D341Med (cell line): Measurements from ENCODE around the gene VPS4B.

Source experiments
- DNase-seq: peaks from one replicate; pipeline ENCODE4 v3.0.0; 2012; ENCODE audit warnings: low spot score

The VPS4B gene

GRCh38 chr18:63430526-63430925 is 8.2 kb upstream of the VPS4B start:
- DNase-seq: no peak

GRCh38 chr18:63427558-63427957 is 5.3 kb upstream of the VPS4B start:
- no peak for DNase-seq

GRCh38 chr18:63422864-63423304 is 608 bp upstream of the VPS4B start:
- peak; percentile 82 for DNase-seq

- no peak for DNase-seq
Measured at GRCh38 chr18:63421514-63421913, 762 bp downstream of the VPS4B start.

GRCh38 chr18:63412953-63413352 is 9.3 kb downstream of the VPS4B start:
- DNase-seq: no peak

- DNase-seq: no peak
Measured at GRCh38 chr18:63410792-63411191, 11.5 kb downstream of the VPS4B start.

GRCh38 chr18:63409301-63409700 is 13.0 kb downstream of the VPS4B start:
- no peak for DNase-seq

- no peak for DNase-seq
Measured at GRCh38 chr18:63407734-63408133, 14.5 kb downstream of the VPS4B start.

- DNase-seq: no peak
Measured at GRCh38 chr18:63405986-63406385, 16.3 kb downstream of the VPS4B start.

GRCh38 chr18:63402246-63403162 is 19.8 kb downstream of the VPS4B start:
- no peak for DNase-seq

- DNase-seq: no peak
Measured at GRCh38 chr18:63399300-63399699, 23.0 kb downstream of the VPS4B start.

GRCh38 chr18:63397349-63397748 is 24.9 kb downstream of the VPS4B start:
- DNase-seq: no peak

- DNase-seq: no peak
Measured at GRCh38 chr18:63395503-63395902, 26.8 kb downstream of the VPS4B start.

- no peak for DNase-seq
Measured at GRCh38 chr18:63394954-63395353, 27.3 kb downstream of the VPS4B start.

- no peak for DNase-seq
Measured at GRCh38 chr18:63387861-63388260, 34.4 kb downstream of the VPS4B start.

- no peak for DNase-seq
Measured at GRCh38 chr18:63382843-63383242, 39.4 kb downstream of the VPS4B start.

GRCh38 chr18:63379639-63379962 is 42.7 kb downstream of the VPS4B start:
- no peak for DNase-seq

- DNase-seq: no peak
Measured at GRCh38 chr18:63378919-63379638, 43.2 kb downstream of the VPS4B start.

- DNase-seq: no peak
Measured at GRCh38 chr18:63377275-63377980, 44.8 kb downstream of the VPS4B start.

GRCh38 chr18:63376538-63376937 is 45.7 kb downstream of the VPS4B start:
- no peak for DNase-seq

- no peak for DNase-seq
Measured at GRCh38 chr18:63374540-63374939, 47.7 kb downstream of the VPS4B start.

- no peak for DNase-seq
Measured at GRCh38 chr18:63373161-63373560, 49.1 kb downstream of the VPS4B start.

GRCh38 chr18:63368611-63369010 is 53.7 kb downstream of the VPS4B start:
- no peak for DNase-seq
